Ishikawa (cell line): ENCODE data around the gene HS3ST5.
A peak's percentile ranks its signal among the peaks of the same experiment; 100 is the strongest.

Experiments
- CEBPB ChIP-seq: IDR thresholded peaks from 2 replicates; pipeline ENCODE4 v1.6.1; 2012
- CREB1 ChIP-seq: IDR thresholded peaks from 2 replicates; pipeline ENCODE4 v1.6.1; 2012; ENCODE audit warnings: low read depth
- EGR1 ChIP-seq: IDR thresholded peaks from 2 replicates; pipeline ENCODE4 v1.6.1; 2012
- EP300 ChIP-seq: IDR thresholded peaks from 2 replicates; pipeline ENCODE4 v1.6.1; 2012; ENCODE audit warnings: borderline replicate concordance
- FOXM1 ChIP-seq: IDR thresholded peaks from 2 replicates; pipeline ENCODE4 v1.6.1; 2012; ENCODE audit warnings: low read depth, borderline replicate concordance
- NFIC ChIP-seq: IDR thresholded peaks from 2 replicates; pipeline ENCODE4 v1.6.1; 2012
- RAD21 ChIP-seq: IDR thresholded peaks from 2 replicates; pipeline ENCODE4 v1.6.1; 2012; ENCODE audit warnings: low read depth
- TAF1 ChIP-seq: IDR thresholded peaks from 2 replicates; pipeline ENCODE4 v1.6.1; 2012; ENCODE audit warnings: low read depth, mild to moderate bottlenecking
- TCF12 ChIP-seq: IDR thresholded peaks from 2 replicates; pipeline ENCODE4 v1.6.1; 2012; ENCODE audit warnings: low read depth
- TEAD4 ChIP-seq: IDR thresholded peaks from 2 replicates; pipeline ENCODE4 v1.6.1; 2012
- YY1 ChIP-seq: IDR thresholded peaks from 2 replicates; pipeline ENCODE4 v1.6.1; 2012; ENCODE audit warnings: low read depth
- ZBTB7A ChIP-seq: IDR thresholded peaks from 2 replicates; pipeline ENCODE4 v1.6.1; 2012; ENCODE audit warnings: low read depth
- TF ChIP-seq, protein P1 (sequence below): IDR thresholded peaks from 2 replicates; pipeline ENCODE4 v1.6.1; 2012
- TF ChIP-seq, protein P2 (sequence below): IDR thresholded peaks from 2 replicates; pipeline ENCODE4 v1.6.1; 2012
- TF ChIP-seq, protein P3 (sequence below): IDR thresholded peaks from 2 replicates; pipeline ENCODE4 v1.6.1; 2012; ENCODE audit warnings: low read depth, mild to moderate bottlenecking

The HS3ST5 gene

DNA sequence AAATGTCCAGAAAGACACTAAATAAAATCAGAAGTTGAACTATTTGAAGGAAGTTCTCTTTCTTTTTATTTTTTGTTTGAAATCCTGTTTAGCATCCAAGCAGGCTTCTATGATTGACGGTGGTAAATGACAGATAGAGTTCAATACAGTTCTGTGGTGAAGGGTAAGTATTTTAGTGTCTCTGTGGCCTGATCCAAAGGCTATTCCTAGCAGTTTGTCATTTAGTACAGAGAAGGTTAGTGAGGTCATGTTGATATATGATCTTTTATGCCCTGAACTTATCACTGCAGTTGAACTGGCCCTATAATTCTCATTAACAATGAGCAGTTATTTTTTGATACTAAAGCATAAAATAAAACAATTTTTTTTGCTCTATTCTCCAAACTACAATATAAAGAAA lies 227.2 kb downstream of the HS3ST5 start:
- TF ChIP-seq EP300, result no peak
- TF ChIP-seq RAD21, result no peak
- no peak for TF ChIP-seq TEAD4
- TF ChIP-seq, protein P1, sequence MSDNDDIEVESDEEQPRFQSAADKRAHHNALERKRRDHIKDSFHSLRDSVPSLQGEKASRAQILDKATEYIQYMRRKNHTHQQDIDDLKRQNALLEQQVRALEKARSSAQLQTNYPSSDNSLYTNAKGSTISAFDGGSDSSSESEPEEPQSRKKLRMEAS, result no peak
- no peak for TF ChIP-seq ZBTB7A
- TF ChIP-seq CEBPB, result no peak
- no peak for TF ChIP-seq NFIC
- no peak for TF ChIP-seq FOXM1
- no peak for TF ChIP-seq CREB1
- no peak for TF ChIP-seq TAF1
- TF ChIP-seq, protein P2, sequence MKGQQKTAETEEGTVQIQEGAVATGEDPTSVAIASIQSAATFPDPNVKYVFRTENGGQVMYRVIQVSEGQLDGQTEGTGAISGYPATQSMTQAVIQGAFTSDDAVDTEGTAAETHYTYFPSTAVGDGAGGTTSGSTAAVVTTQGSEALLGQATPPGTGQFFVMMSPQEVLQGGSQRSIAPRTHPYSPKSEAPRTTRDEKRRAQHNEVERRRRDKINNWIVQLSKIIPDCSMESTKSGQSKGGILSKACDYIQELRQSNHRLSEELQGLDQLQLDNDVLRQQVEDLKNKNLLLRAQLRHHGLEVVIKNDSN, result no peak
- no peak for TF ChIP-seq TCF12
- TF ChIP-seq YY1, result no peak
- TF ChIP-seq EGR1, result no peak
- TF ChIP-seq, protein P3, sequence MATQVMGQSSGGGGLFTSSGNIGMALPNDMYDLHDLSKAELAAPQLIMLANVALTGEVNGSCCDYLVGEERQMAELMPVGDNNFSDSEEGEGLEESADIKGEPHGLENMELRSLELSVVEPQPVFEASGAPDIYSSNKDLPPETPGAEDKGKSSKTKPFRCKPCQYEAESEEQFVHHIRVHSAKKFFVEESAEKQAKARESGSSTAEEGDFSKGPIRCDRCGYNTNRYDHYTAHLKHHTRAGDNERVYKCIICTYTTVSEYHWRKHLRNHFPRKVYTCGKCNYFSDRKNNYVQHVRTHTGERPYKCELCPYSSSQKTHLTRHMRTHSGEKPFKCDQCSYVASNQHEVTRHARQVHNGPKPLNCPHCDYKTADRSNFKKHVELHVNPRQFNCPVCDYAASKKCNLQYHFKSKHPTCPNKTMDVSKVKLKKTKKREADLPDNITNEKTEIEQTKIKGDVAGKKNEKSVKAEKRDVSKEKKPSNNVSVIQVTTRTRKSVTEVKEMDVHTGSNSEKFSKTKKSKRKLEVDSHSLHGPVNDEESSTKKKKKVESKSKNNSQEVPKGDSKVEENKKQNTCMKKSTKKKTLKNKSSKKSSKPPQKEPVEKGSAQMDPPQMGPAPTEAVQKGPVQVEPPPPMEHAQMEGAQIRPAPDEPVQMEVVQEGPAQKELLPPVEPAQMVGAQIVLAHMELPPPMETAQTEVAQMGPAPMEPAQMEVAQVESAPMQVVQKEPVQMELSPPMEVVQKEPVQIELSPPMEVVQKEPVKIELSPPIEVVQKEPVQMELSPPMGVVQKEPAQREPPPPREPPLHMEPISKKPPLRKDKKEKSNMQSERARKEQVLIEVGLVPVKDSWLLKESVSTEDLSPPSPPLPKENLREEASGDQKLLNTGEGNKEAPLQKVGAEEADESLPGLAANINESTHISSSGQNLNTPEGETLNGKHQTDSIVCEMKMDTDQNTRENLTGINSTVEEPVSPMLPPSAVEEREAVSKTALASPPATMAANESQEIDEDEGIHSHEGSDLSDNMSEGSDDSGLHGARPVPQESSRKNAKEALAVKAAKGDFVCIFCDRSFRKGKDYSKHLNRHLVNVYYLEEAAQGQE, result no peak

DNA sequence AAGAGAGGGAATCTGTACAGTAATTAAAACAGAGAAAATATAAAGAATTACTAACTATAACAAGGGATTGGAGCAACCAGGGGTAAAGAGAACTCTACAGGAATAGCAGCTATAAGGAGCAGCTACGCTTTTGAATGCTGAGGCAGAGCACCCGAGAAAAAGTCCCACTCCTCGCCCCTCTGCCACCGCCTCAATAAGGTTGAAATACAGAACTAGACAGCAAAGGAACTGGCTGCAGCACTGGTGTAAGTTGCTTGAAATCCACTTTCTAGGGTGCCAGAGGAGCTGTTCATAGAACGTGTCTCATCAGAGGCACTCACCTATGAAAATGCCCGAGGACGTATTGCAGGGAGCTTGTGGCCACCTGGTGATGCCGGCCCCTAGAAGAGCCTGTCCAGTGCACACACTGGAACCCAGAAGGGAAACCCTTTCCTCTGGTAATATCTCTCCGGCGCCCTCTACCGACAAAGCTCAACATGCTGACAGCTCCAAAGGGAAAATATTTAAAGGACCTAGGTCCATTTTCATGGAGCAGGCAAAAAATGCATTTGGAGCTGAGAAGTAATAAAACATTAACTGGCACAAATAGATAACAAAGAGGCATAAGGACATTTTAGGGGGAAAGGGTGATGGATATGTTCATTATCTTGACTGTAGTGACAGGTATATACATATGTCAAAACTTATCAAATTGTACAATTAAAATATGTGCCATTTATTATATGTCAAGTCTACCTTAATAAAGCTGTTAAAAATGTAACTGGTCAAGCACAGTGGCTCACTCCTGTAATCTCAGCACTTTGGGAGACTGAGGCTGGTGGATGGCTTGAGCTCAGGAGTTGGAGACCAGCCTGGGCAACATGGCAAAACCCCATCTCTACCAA lies 234.5 kb downstream of the HS3ST5 start:
- TF ChIP-seq TEAD4, result no peak
- no peak for TF ChIP-seq TAF1
- peak; percentile 77 for TF ChIP-seq RAD21

DNA sequence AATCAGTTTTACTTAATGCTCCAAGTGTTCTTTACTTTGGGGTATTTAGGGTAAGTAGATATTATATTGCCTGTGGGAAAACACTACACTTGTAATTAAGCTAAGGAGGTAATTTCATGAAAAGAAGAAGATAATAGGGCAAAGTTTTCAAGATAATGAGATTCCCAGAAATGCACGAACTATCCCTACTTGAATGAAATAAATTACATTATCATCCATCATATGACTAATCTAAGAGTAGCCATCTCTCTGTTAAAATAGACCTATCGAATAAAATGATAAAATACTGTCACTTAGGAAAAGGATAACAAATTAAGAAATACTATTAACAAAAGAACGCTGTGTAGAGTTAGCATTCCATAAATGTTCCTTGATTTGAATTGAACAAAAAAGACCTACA lies 236.8 kb downstream of the HS3ST5 start:
- TF ChIP-seq YY1 (no peak), EGR1 (no peak), TAF1 (no peak), ZBTB7A (no peak), CREB1 (no peak), TEAD4 (no peak)
- TF ChIP-seq, protein P1, result no peak

DNA sequence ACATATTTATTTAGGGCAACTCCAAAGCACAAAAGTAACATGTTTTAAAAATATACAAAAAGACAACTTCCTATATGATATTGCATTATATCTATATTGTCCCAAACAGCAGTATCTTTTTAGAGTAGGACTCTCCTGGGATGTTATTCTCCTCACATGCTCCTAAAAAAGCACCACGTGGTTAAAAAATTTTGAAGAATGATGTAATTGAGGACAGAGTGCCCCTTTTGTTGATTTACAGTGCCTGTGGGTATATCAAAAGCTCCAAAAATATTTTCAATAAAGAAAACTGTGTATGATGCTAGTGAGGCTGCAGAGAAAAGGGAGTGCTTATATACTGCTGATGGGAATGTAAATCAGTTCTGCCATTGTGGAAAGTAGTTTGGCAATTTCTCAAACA lies 241.6 kb downstream of the HS3ST5 start:
- no peak for TF ChIP-seq EP300
- no peak for TF ChIP-seq FOXM1
- no peak for TF ChIP-seq RAD21
- TF ChIP-seq CREB1, result no peak

DNA sequence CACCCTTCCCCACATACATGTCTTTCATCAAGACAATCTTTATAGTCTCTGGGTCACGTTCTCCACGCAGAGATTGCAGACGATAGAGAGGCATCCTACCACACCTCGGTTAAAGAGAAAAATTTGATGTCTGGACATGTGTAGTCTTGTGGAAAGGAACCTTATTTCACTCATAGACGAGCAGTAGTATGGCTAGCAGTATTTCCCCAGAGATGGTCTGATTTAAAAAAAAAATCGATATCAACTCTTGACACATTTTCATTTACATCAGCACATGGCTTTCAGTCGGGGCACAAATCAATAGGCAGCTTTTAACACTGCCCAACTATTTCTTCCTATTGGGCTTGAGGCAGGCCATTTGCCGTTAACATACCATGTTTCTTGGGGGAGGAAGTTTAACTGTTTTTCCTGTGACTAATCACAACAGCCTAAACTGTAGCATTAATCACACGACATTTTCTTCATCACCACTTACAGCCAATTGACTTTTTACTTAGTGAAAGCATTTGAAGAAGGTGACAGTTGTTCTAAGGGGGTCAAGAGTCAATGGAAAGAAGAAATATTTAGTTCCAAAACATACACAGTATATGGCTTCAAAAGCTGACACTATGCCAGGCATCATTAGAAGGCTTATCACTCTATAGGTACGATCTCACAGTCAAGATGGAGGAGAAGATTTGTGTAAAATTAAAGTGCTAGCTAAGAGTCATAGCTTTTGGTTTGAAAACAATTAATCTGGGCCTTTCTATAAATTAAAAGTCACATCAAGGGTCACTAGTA lies 242.4 kb downstream of the HS3ST5 start:
- TF ChIP-seq ZBTB7A, result no peak
- TF ChIP-seq, protein P2, result no peak
- TF ChIP-seq EP300, result no peak
- TF ChIP-seq CREB1, result no peak
- TF ChIP-seq TAF1, result no peak
- no peak for TF ChIP-seq TEAD4
- no peak for TF ChIP-seq CEBPB
- no peak for TF ChIP-seq YY1
- TF ChIP-seq, protein P3, result no peak
- TF ChIP-seq TCF12, result no peak
- TF ChIP-seq NFIC, result no peak
- TF ChIP-seq EGR1, result no peak
- no peak for TF ChIP-seq FOXM1
- TF ChIP-seq RAD21, result no peak
- TF ChIP-seq, protein P1, result no peak
